ENCODE measurements around the gene GRK2.
A peak's percentile ranks its signal among the peaks of the same experiment; 100 is the strongest.

The GRK2 gene

DNA sequence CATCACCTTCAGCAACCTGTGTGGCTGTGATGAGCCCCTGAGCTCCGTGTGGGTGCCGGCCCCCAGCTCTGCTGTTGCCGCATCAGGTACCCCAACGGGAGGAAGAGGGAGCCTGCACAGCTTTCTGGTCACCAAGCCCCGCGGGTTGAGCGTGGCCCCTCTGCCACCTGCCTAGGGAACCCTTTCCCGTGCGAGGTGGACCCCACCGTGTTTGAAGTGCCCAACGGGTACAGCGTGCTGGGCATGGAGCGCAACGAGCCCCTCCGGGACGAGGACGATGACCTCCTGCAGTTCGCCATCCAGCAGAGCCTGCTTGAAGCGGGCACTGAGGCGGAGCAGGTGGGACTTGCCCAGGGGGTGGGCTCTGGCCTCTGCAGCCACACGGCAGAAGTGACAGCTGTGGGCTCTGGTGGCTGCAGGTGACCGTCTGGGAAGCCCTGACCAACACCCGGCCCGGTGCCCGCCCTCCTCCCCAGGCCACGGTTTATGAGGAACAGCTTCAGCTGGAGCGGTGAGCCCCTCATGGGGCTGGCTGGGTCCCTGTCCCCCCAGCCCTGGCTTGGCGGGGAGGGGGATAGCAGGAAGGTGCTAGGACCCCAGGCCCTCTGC lies 35.1 kb downstream of the GRK2 start:
- no peak for DNase-seq

DNA sequence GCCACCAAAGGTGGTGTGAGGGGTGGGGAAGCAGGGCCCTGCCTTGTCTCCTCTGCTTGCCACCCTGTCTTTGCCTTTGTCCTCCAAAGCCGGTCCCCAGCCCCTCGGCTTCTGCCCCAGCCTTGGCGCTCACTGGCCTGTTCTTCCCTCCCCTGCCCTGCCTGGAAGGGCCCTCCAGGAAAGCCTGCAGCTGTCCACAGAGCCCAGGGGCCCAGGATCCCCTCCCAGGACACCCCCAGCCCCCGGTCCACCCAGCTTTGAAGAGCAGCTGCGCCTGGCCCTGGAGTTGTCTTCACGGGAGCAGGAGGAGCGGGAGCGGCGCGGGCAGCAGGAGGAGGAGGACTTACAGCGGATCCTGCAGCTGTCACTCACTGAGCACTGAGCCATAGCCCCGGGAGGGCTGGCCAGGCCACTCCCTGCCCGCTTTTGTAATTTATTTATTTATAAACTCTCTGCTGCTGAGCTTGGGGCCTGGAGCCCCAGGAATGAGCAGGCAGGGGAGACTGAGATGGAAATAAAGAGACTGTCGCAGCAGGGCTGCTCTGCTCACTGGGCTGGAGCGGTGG lies 35.8 kb downstream of the GRK2 start:
- DNase-seq: no peak

DNA sequence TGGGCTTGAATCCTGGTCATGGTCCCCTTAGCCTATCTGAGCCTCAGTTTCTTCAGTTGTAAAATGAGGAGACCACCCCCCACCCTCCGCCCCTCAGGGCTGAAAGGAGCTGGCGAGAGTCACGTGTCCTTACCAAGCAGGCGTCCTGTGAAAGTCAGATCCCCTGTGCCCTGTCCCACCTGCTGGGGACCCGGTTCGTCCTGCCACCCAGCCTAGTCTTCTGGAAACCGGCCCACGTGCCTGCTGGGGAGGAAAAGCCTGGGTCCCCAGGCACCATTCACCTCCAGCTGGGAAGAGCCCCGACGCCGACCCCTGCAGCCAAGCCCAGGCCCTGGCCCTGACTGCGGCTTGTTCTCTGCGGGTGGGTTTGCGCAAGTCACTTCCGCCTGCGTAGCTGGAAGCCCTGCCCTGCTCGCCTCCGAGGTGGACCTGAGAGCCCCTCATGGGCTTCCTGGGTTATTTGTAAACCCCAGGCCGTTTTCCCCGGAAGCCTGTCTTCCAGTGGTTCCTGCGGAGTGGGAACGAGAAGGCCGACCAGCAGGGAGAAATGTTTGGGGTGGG lies 36.4 kb downstream of the GRK2 start:
- no peak for DNase-seq

DNA sequence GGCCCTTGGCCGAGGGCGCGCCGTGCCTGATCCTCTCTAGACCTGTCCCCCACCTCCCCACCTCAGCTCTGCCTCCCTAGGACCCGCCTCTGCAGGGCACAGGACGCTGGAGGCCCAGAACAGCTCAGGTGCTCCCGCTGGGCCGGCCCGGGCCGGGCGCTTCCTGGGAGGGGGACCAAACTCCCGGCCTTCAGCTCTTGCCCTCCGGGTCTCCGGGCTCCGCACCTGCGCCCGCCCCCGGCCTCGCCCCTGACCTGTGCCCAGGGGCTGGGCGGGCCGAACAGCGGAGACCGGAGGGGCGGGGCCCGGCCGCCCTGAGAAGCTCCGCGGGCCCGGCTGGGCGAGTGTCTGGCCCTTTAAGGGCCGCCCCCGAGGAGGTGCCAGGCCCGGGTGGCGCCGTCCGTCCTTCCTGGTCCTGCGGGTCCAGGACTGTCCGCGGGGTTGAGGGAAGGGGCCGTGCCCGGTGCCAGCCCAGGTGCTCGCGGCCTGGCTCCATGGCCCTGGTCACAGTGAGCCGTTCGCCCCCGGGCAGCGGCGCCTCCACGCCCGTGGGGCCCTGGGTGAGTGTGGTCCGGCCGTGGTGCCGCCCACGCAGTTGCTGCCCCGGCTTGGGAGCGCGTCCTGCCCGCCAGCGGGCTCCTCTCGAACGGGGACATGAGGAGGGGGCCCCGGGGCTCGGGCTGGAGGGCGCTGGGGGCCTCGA lies 37.0 kb downstream of the GRK2 start, which contains the start of gene SSH3:
Gene SSH3 (plus strand): TSS at position 399 of the 703 bp plus-strand sequence. CDS start 96 bp downstream, at position 495.
- DNase-seq: peak; percentile 26 to 65

DNA sequence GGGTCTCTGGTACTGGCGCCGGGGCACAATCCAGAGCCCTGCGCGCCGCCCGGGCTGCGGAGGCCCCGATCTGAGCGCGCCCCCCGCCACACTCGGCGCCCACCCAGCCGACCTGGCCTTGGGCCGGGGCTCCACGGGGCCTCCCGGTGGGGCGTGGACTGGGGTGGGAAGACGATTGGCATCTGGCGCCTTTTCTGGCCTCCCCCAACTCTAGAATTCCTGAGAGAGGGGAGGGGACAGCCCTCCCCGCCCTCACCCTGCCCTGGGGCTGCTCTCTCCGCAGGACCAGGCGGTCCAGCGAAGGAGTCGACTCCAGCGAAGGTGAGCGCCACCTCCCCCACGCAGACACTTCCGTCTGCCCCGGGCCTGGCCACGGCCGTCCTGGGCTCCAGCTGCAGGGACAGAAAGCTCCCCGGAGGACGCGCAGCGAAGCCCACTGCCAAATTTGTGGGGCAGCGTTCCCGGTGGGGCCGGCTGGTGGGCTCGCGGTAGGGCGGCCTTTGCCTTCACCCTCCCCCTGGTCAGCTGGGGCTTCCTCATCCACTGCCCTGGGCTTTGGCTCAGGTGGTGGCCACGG lies 37.6 kb downstream of the GRK2 start:
- no peak for DNase-seq

DNA sequence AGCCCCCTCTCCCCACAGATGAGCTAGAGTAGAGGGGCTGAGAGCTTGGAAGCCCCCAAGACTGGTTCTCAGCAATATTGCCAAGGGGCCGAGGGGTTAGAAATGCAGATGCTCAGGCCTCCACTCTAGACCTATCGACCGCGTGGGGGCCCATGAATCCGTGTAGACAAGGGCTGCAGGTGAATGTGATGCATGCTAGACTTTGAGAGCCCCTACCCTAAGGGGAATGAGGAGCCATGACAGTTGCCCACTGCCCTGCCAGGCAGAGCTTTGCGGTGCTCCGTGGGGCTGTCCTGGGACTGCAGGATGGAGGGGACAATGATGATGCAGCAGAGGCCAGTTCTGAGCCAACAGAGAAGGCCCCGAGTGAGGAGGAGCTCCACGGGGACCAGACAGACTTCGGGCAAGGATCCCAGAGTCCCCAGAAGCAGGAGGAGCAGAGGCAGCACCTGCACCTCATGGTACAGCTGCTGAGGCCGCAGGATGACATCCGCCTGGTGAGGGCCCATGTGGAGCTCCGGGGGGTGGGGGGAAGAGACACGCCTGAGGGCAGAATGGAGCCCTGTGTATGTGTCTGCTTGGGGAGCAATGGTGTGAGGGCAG lies 38.3 kb downstream of the GRK2 start:
- no peak for DNase-seq

DNA sequence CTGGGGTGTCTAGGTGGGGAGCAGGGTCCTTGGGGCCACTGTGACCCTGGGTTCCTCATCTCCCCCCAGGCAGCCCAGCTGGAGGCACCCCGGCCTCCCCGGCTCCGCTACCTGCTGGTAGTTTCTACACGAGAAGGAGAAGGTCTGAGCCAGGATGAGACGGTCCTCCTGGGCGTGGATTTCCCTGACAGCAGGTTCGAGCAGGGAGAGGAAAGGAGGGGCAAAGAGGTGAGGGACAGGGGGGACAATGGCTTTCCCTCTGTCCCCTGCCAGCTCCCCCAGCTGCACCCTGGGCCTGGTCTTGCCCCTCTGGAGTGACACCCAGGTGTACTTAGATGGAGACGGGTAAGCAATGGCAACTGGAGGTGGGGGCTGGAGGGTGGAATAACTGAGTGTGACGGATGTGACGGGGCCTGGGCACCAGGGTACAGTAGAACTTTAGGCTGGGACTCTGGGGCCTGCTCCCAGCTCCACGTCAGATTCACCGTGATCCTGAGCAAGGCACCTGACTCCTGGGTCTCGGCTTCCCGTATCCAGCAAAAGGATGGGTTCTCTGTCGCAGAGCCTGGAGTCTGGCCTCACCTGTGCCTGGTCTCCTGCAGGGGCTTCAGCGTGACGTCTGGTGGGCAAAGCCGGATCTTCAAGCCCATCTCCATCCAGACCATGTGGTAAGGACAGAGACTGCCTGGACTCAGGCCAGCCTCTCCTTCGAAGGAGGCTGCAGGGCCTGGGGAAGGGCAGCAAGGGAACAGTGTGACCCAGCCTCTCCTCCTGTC lies 40.7 kb downstream of the GRK2 start:
- no peak for DNase-seq

DNA sequence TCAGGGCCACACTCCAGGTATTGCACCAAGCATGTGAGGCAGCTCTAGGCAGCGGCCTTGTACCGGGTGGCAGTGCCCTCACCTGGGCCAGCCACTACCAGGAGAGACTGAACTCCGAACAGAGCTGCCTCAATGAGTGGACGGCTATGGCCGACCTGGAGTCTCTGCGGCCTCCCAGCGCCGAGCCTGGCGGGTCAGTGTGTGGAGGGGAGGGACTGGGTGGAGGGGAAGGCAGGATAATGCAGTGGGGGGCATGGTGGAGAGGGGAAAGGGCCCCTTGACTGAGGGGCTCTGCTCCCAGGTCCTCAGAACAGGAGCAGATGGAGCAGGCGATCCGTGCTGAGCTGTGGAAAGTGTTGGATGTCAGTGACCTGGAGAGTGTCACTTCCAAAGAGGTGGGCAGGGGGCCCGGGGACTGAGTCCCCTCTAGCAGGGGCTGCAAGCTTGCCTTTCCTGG lies 41.3 kb downstream of the GRK2 start:
- no peak for DNase-seq

DNA sequence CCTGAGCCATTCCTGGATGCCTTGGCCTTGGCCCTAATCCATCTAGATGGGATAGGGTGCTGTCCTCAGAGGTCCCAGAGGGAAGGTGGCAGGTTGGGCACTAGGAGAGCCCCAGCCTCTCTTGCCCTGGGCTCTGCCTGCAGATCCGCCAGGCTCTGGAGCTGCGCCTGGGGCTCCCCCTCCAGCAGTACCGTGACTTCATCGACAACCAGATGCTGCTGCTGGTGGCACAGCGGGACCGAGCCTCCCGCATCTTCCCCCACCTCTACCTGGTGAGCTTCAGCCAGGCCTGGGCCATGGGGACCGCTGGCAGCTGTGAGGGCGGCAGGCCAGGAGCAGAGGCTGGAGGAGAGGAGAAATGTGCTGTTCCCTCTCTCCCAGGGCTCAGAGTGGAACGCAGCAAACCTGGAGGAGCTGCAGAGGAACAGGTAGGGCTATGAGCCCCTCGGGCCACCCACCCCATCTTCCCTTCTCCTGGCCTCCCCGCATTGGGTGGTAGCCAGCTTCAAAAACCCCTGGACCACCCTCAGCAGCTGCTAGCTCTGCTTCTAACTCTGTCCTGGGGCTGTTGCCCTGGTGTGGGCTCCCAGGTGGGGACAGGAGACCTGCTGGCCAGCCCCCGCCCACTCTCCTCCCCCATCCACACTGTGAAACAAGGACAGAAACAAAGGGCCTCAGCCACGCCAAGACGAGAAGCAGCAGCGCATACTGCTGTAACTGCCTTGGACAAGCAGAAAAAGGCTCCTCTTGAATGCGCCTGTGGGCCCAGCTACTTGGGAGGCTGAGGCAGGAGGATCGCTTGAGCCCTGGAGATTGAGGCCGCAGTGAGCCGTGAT lies 42.0 kb downstream of the GRK2 start:
- DNase-seq: no peak

DNA sequence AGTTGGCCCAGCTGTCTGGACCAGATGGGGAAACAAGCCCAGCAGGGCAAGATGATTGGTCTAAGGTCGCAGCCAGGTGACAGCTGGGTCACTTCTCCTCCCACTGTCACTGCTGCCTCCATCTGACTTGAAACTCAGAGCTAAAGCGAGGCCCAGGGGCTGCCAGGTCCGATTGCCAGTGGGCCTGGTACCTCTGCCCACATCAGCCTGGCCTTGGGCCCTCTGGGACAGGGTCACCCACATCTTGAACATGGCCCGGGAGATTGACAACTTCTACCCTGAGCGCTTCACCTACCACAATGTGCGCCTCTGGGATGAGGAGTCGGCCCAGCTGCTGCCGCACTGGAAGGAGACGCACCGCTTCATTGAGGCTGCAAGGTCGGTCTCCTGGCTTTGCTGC lies 42.9 kb downstream of the GRK2 start:
- no peak for DNase-seq

DNA sequence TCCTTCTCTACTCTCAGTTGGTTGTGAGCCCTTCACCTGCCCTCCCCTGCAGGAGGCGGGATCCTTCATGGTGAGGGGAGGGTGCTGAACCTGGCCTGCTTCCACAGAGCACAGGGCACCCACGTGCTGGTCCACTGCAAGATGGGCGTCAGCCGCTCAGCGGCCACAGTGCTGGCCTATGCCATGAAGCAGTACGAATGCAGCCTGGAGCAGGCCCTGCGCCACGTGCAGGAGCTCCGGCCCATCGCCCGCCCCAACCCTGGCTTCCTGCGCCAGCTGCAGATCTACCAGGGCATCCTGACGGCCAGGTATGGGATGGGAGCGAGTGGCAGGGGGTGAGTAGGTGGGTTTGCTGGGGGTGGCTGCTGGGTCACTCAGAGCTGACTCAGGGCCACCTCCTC lies 43.4 kb downstream of the GRK2 start:
- no peak for DNase-seq

DNA sequence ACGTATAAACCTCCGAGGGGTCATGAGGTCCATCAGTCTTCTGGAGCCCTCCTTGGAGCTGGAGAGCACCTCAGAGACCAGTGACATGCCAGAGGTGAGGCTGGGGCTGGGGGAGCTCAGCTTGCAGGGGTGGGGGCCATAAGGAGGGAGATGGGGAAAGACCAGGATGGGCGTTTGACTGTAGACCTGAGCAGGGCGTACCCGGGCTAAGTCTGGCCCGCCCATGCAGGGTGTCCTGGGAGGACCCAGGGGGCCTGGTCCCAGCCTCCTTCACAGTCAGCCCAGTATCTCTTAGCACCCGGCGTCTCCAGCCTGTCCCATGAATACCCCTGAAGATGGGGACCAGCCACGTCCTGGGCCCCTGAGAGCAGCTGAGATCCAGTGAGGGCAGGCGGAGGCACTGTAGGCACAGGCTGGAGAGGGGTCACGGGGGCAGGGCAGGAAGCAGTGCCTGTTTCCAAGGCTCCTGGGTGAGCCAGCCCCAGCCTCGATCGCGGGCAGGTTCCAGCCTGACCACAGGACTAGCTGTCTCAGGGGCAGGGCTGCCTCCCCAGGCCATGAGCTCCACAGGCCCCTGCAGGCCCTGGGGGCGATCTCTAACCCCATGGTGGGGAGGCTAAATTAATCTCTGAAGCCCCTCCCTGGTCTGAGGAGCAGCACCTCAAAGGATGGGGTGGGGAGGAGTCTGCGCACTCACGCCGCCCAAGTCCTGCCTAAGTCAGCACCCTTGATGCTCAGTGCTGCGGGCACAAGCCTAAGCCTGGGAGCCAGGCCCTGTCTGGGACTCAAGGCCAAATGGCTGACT lies 44.2 kb downstream of the GRK2 start:
- no peak for DNase-seq

DNA sequence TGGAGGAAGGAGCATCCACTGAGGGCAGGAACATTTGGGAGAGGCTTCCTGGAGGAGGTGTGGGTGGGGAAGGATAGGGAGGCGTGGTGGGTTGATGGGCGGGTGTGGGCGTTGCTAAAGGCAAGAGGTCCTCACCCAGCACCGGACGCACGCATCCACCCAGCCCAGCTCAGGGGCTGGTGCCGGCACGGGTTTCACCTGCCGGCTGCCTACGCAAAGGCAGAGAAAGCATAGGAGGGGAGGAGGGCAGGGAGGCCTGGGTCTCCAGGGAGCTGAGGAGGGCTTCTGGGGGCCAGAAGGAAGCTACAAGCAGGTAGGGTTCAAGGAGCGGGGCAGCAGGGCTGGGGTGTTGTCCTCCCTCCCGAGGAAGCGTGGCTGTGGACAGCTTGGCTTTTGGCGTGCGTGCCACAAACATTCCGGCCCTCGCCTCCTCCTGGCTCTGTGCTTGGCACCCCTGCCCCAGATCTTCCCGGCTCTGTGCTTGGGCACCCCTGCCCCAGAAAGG lies 44.8 kb downstream of the GRK2 start:
- DNase-seq: no peak

DNA sequence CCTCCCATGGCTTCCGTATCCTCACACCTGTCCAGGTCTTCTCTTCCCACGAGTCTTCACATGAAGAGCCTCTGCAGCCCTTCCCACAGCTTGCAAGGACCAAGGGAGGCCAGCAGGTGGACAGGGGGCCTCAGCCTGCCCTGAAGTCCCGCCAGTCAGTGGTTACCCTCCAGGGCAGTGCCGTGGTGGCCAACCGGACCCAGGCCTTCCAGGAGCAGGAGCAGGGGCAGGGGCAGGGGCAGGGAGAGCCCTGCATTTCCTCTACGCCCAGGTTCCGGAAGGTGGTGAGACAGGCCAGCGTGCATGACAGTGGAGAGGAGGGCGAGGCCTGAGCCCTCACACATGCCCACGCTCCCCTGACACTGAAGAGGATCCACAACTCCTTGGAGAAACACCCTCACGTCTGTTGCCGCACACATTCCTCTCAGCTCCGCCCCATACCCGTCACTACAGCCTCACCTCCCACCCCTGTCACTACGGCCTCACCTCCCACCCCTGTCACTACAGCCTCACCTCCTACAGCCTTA lies 45.3 kb downstream of the GRK2 start:
- DNase-seq: no peak

DNA sequence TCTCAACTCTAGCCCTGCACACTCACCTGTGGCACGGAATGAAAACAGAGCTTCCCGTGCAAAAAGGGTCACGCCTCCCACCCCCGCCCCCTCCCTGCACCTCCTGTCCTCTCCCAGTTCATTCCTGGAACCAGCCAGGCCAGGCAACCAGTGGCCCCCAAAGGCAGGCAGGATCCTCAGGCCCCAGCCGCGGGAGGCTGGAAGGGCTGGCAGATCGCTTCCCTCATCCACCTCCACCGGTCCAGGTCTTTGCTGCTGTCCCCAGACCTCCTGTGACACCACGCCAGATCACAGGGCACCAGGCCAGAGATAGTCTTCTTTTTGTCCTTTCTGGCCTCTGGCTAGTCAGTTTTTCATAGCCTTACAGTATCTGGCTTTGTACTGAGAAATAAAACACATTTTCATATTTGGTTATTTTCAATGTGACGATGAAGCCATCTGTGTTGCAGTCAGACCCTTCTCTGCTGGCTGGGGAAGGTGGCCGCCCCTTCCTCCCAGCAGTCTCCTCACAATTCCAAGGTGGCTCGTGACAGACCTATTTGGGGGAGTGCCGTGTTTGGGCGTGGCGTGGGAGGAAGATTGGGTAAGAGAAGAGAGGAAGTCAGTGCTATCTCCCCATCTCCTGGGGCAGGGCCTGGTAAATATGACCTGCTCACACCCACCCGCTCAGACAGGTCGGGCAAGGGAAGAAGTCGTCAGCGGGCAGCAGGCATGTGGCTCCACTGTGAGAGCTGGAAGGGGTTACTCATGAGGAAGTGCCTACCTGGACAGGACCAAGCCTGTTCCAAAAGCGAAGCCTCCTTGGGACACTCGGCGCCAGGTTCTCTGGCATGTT lies 46.1 kb downstream of the GRK2 start:
- no peak for DNase-seq

DNA sequence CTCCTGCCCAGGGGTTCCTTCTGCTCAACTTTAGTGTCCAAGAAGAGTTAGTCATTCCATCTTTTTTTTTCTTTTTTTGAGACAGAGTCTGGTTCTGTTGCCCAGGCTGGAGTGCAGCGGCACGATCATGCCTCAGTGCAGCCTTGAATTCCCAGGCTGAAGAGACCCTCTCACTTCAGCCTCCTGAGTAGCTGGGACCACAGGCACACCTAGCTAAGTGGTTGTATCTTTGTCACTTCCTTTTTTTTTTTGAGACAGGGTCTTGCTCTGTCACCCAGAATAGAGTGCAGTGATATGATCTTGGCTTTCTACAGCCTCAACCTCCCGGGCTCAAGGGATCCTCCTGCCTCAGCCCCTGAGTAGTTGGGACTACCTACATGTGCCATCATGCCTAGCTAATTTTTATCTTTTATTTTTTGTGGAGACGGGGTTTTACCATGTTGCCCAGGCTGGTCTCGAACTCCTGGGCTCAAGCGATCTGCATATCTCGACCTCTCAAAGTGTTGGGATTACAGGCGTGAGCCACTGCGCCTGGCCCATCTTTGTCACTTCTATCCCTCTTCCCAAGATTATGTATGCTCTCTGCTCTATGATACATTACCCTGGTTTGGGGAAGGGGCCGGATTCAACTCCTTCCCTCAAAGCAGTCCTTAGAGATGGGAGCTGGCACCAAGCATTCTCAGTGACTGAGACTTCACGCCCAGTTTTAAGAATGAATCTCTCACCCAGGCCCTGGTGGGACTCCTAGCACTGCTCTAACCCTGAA lies 47.0 kb downstream of the GRK2 start:
- no peak for DNase-seq

DNA sequence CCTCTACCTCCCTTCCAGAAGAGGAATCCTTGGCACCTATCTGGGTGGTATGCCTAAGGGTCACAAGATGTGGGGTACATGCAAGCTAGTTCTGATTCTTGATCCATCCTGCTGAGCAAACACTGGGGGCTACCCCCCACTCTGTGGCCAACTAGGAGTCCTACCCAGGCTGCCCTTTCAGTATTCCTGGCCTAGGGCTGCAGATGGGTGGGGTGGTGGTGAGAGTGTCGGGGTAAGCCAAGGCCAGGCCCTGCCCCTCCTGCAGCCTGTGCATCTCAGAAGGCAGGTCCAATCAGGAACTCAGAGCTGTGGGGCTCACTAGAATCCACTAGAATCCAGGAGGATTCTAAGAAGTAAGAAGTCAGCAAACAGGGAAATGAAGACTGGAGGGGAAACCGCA lies 47.9 kb downstream of the GRK2 start:
- no peak for DNase-seq

DNA sequence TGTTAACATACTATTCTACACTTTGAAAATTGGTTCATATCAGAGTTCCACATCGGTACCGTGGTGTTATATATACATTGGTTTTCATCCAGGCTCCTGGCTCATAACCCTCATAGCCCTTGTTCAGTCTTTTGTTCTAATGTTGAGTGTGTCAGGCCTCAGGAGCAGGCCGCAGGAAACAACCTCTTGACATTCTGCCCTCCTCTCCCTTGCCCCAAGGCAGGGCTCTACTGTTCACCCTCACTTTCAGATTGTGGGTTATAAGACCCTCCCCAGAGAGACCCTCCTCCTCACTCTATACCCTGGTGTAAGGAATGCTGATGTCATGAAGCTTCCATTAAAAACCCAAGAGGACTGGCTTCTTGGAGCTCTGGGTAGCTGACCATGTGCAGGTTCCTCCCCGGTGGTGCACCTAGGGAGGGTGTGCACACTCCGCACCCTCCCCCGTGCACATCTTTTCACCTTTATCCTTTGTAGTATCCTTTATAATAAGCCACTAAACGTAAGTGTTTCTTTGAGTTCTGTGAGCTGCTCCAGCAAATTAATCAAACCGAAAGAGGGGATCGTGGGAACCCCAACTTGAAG lies 49.1 kb downstream of the GRK2 start:
- no peak for DNase-seq
